ENCODE results near the gene LAIR1.
"Not testable (repeated sequence)": the region's sequence is repeated elsewhere in the genome, so short reads cannot be mapped to it uniquely, and the experiment has no call there.

Gene LAIR1

GRCh38 chr19:54325631-54326030, 39.1 kb downstream of the LAIR1 start:
- TF ChIP-seq GABPA (IDR thresholded peaks at IDR 0.05; ENCODE audit: low read depth) (no peak), POLR2AphosphoS5 (IDR thresholded peaks at IDR 0.05; ENCODE audit: low read depth) (no peak), SPI1 (IDR thresholded peaks at IDR 0.05; ENCODE audit: borderline replicate concordance, low read depth) (no peak), REST (IDR thresholded peaks at IDR 0.05; ENCODE audit: insufficient replicate concordance, low read depth) (no peak)
- TF ChIP-seq, protein P1, sequence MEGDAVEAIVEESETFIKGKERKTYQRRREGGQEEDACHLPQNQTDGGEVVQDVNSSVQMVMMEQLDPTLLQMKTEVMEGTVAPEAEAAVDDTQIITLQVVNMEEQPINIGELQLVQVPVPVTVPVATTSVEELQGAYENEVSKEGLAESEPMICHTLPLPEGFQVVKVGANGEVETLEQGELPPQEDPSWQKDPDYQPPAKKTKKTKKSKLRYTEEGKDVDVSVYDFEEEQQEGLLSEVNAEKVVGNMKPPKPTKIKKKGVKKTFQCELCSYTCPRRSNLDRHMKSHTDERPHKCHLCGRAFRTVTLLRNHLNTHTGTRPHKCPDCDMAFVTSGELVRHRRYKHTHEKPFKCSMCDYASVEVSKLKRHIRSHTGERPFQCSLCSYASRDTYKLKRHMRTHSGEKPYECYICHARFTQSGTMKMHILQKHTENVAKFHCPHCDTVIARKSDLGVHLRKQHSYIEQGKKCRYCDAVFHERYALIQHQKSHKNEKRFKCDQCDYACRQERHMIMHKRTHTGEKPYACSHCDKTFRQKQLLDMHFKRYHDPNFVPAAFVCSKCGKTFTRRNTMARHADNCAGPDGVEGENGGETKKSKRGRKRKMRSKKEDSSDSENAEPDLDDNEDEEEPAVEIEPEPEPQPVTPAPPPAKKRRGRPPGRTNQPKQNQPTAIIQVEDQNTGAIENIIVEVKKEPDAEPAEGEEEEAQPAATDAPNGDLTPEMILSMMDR (IDR thresholded peaks at IDR 0.05; ENCODE audit: insufficient read depth, low read length) = no peak
- Histone ChIP-seq H3K4me3 (replicated peaks; ENCODE audit: insufficient read depth, low read length) (no peak overlapping the region), H3K27me3 (ENCODE audit: insufficient read depth, poor library complexity, severe bottlenecking) (no peaks in the 10 kb centered on the region), H3K27ac (replicated peaks) (no peak overlapping the region)
- no peak for DNase-seq (ENCODE audit: low read depth in 1 of 2, low spot score in 1 of 2)

DNA sequence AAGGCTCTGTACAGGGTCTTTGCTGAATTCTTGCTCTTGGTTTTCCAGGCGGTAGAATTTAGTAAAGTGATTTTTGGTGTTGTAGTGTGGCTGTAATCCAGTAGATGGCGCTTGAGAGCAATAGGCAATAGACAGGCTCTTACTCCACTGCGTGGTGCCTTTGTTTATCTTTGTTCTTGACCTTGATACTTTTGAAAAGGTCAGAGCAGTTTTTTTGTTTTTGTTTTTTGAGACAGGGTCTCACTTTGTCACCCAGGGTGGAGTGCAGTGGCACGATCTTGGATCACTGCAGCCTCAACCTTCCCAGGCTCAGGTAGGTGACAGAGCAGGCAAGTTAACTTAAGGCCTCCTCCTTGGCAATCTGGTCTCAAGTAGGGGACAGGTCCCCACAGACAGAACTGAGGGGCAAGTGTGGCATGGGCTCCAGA, 39.5 kb downstream of the LAIR1 start:
- Histone ChIP-seq H3K27ac (replicated peaks) (no peak overlapping the region), H3K27me3 (ENCODE audit: insufficient read depth, poor library complexity, severe bottlenecking) (no peaks in the 10 kb centered on the region), H3K4me3 (replicated peaks; ENCODE audit: insufficient read depth, low read length) (no peak overlapping the region)
- DNase-seq (ENCODE audit: low read depth in 1 of 2, low spot score in 1 of 2) = peak in 1 of 2 experiments; percentile 50
- no peak for TF ChIP-seq GABPA (IDR thresholded peaks at IDR 0.05; ENCODE audit: low read depth)
- TF ChIP-seq, protein P1 (IDR thresholded peaks at IDR 0.05; ENCODE audit: insufficient read depth, low read length) = peak; percentile 87

- no peak overlapping the region for H3K27ac ChIP-seq (replicated peaks)
- no peaks in the 10 kb centered on the region for H3K27me3 ChIP-seq (ENCODE audit: insufficient read depth, poor library complexity, severe bottlenecking)
- H3K4me3 ChIP-seq (replicated peaks; ENCODE audit: insufficient read depth, low read length) = no peak overlapping the region
- no peak for TF ChIP-seq REST (IDR thresholded peaks at IDR 0.05; ENCODE audit: insufficient replicate concordance, low read depth)
- TF ChIP-seq, protein P1 (IDR thresholded peaks at IDR 0.05; ENCODE audit: insufficient read depth, low read length) = no peak
- TF ChIP-seq POLR2AphosphoS5 (IDR thresholded peaks at IDR 0.05; ENCODE audit: low read depth) = no peak
- TF ChIP-seq SPI1 (IDR thresholded peaks at IDR 0.05; ENCODE audit: borderline replicate concordance, low read depth) = no peak
- no peak for TF ChIP-seq GABPA (IDR thresholded peaks at IDR 0.05; ENCODE audit: low read depth)
- DNase-seq (ENCODE audit: low read depth in 1 of 2, low spot score in 1 of 2) = no peak
These were observed 40.7 kb downstream of the LAIR1 start for GRCh38 chr19:54324071-54324470.

GRCh38 chr19:54322934-54323333, 41.8 kb downstream of the LAIR1 start:
- H3K27me3 ChIP-seq (ENCODE audit: insufficient read depth, poor library complexity, severe bottlenecking); H3K27ac ChIP-seq (replicated peaks); H3K4me3 ChIP-seq (replicated peaks; ENCODE audit: insufficient read depth, low read length); DNase-seq (ENCODE audit: low read depth in 1 of 2, low spot score in 1 of 2): not testable (repeated sequence)

GRCh38 chr19:54322295-54322694, 42.4 kb downstream of the LAIR1 start:
- not testable (repeated sequence) for H3K27me3 ChIP-seq (ENCODE audit: insufficient read depth, poor library complexity, severe bottlenecking); H3K27ac ChIP-seq (replicated peaks); H3K4me3 ChIP-seq (replicated peaks; ENCODE audit: insufficient read depth, low read length); DNase-seq (ENCODE audit: low read depth in 1 of 2, low spot score in 1 of 2)

Measured in HL-60 (cell line).